HEK293 (cell line): ENCODE data around the gene CSNK2A1.

Source experiments
- CTCF ChIA-PET: fragments of 350-600 bp; formaldehyde crosslinking; extraction: SDS; loops from one replicate; lab custom pipeline; 2021; ENCODE audit warnings: antibody characterized with exemption; lab: Yijun Ruan, JAX
- POLR2A ChIA-PET: fragments of 300-600 bp; formaldehyde crosslinking; extraction: SDS; loops from one replicate; lab custom pipeline; 2020; ENCODE audit warnings: antibody characterized with exemption, inconsistent platforms; lab: Yijun Ruan, JAX
- H3K27ac ChIP-seq: fragments of 200-500 bp; sonication (Bioruptor generic); 2 replicates; pipeline ENCODE4 v1.5.1; 2014; ENCODE audit warnings: low read depth, low read length, control low read depth, inconsistent platforms; ENCODE audit errors: extremely low read depth
- H3K36me3 ChIP-seq, 2 experiments: fragments of 200-500 bp in 1 of 2; sonication (Bioruptor generic) in 1 of 2; 1 replicate in 1 of 2; 2 replicates in 1 of 2; pipeline ENCODE4 v1.5.1; 2014 to 2017; ENCODE audit warnings: inconsistent platforms in 2 of 2, low read length in 2 of 2; ENCODE audit not compliant: control insufficient read depth in 2 of 2, insufficient read depth in 1 of 2
- H3K4me1 ChIP-seq: fragments of 200-500 bp; sonication (Bioruptor generic); 2 replicates; pipeline ENCODE4 v1.5.1; 2014; ENCODE audit warnings: mild to moderate bottlenecking, low read length, inconsistent platforms; ENCODE audit not compliant: control insufficient read depth, insufficient read depth
- H3K4me3 ChIP-seq: 2 replicates; pipeline ENCODE4 v1.5.1; 2011; ENCODE audit warnings: low read depth, mild to moderate bottlenecking, control low read depth, low read length, moderate library complexity
- H3K9me3 ChIP-seq: fragments of 200-500 bp; sonication (Bioruptor generic); 2 replicates; pipeline ENCODE4 v1.5.1; 2014; ENCODE audit warnings: low read depth, low read length, inconsistent platforms; ENCODE audit not compliant: control insufficient read depth, insufficient read depth
- ELK4 ChIP-seq: IDR thresholded peaks from 2 replicates; pipeline ENCODE4 v1.6.1; 2011; ENCODE audit warnings: mild to moderate bottlenecking, low read depth, low read length, borderline replicate concordance
- GLI2 ChIP-seq: fragments of 450-650 bp; formaldehyde crosslinking; IDR thresholded peaks from 2 replicates; pipeline ENCODE4; 2017; ENCODE audit warnings: missing biosample characterization, missing genetic modification characterization, low read depth, borderline replicate concordance
- SETDB1 ChIP-seq: IDR thresholded peaks from one replicate; pipeline ENCODE4 v1.6.1; 2017; ENCODE audit warnings: mild to moderate bottlenecking, low read length, moderate library complexity, mixed read lengths; ENCODE audit not compliant: insufficient read length
- TCF7L2 ChIP-seq: IDR thresholded peaks from 2 replicates; pipeline ENCODE4 v1.6.1; 2011; ENCODE audit warnings: low read depth, mild to moderate bottlenecking, inconsistent platforms, low read length, moderate library complexity, borderline replicate concordance
- ZBTB17 ChIP-seq: fragments of 450-650 bp; formaldehyde crosslinking; IDR thresholded peaks from 2 replicates; pipeline ENCODE4 v1.5.1; 2016; ENCODE audit warnings: missing biosample characterization, missing genetic modification characterization
- ZFP3 ChIP-seq: fragments of 450-650 bp; formaldehyde crosslinking; IDR thresholded peaks from 2 replicates; pipeline ENCODE4 v1.5.1; 2016; ENCODE audit warnings: low read depth, missing biosample characterization, missing genetic modification characterization
- ZFP37 ChIP-seq: fragments of 450-650 bp; formaldehyde crosslinking; IDR thresholded peaks from 2 replicates; pipeline ENCODE4 v1.5.1; 2016; ENCODE audit warnings: missing biosample characterization, missing genetic modification characterization
- ZIC2 ChIP-seq: fragments of 450-650 bp; formaldehyde crosslinking; IDR thresholded peaks from 2 replicates; pipeline ENCODE4 v1.5.1; 2016; ENCODE audit warnings: missing biosample characterization, missing genetic modification characterization
- ZNF19 ChIP-seq: fragments of 450-650 bp; formaldehyde crosslinking; IDR thresholded peaks from 2 replicates; pipeline ENCODE4; 2016; ENCODE audit warnings: missing biosample characterization, missing genetic modification characterization, low read depth
- ZNF248 ChIP-seq: fragments of 450-650 bp; formaldehyde crosslinking; IDR thresholded peaks from 2 replicates; pipeline ENCODE4 v1.5.1; 2017; ENCODE audit warnings: missing biosample characterization, missing genetic modification characterization
- ZNF324 ChIP-seq: fragments of 450-650 bp; formaldehyde crosslinking; IDR thresholded peaks from 2 replicates; pipeline ENCODE4 v1.5.1; 2016; ENCODE audit warnings: missing biosample characterization, missing genetic modification characterization
- ZNF394 ChIP-seq: fragments of 450-650 bp; formaldehyde crosslinking; IDR thresholded peaks from 2 replicates; pipeline ENCODE4 v1.5.1; 2016; ENCODE audit warnings: missing biosample characterization, missing genetic modification characterization, mild to moderate bottlenecking, moderate library complexity, borderline replicate concordance
- ZNF529 ChIP-seq: fragments of 450-650 bp; formaldehyde crosslinking; IDR thresholded peaks from 2 replicates; pipeline ENCODE4 v1.5.1; 2017; ENCODE audit warnings: missing genetic modification characterization, missing biosample characterization; ENCODE audit not compliant: insufficient replicate concordance
- ZNF670 ChIP-seq: fragments of 450-650 bp; formaldehyde crosslinking; IDR thresholded peaks from 2 replicates; pipeline ENCODE4 v1.5.1; 2016; ENCODE audit warnings: missing biosample characterization, missing genetic modification characterization, low read depth
- TF ChIP-seq, protein P1 (sequence below): fragments of 450-650 bp; formaldehyde crosslinking; IDR thresholded peaks from 2 replicates; pipeline ENCODE4 v1.5.1; 2016; ENCODE audit warnings: missing biosample characterization, missing genetic modification characterization
- TF ChIP-seq, protein P2 (sequence below): fragments of 450-650 bp; formaldehyde crosslinking; IDR thresholded peaks from 2 replicates; pipeline ENCODE4 v1.5.1; 2017; ENCODE audit warnings: missing biosample characterization, missing genetic modification characterization
- TF ChIP-seq, protein P3 (sequence below): fragments of 450-650 bp; formaldehyde crosslinking; IDR thresholded peaks from 2 replicates; pipeline ENCODE4 v1.5.1; 2016; ENCODE audit warnings: missing biosample characterization, missing genetic modification characterization

CSNK2A1 gene

GRCh38 chr20:533526-533925 lies 10.1 kb downstream of the CSNK2A1 start (continued):
- TF ChIP-seq ZNF529 (no peak), ZFP37 (no peak), ZNF19 (tag by site-specific recombination) (no peak)

DNA sequence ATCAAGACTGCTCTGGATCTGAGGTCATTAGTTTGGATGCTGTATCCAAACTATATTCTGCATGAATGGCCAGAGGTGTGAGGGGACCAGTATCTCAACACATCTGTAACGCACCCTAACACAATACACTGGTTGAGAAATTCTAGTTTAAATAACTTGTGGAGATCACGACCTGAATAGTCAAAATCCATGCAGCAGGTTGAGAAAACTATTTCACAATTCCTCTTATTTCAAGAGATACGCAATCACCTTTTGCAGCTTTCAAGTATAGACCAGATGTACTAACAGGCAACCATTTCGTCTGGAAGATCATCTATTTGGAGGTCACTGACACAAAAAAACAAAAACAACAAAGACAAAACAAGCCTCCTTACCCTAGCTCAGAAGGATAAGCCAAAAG lies 11.1 kb downstream of the CSNK2A1 start:
- peaks cover 25% of the 10 kb centered on the region for H3K4me1 ChIP-seq

GRCh38 chr20:531608-532007 lies 12.0 kb downstream of the CSNK2A1 start:
- no peak overlapping the region for H3K4me3 ChIP-seq
- no peak overlapping the region for H3K27ac ChIP-seq
- CTCF ChIA-PET: interaction anchor here (0.5 to 1.7 kb wide), 5 partner anchors 28 to 116 kb away, joined by 3 to 5 read pairs (median 4); no protein-coding TSS in a partner anchor
- peaks cover 17% of the 10 kb centered on the region for H3K4me1 ChIP-seq
- peaks cover 4% of the 10 kb centered on the region; the same call in 1 of the 2 replicates for H3K9me3 ChIP-seq
- peaks cover 40 to 41% of the 10 kb centered on the region in 2 experiments for H3K36me3 ChIP-seq
- POLR2A ChIA-PET: interaction anchor here (2.3 kb wide), 1 partner anchor 11 kb away, joined by 11 read pairs; the partner anchor contains the start of gene CSNK2A1
- TF ChIP-seq ZFP37 (no peak), ELK4 (no peak), ZFP3 (tag by site-specific recombination) (no peak), ZBTB17 (tag by site-specific recombination) (no peak), GLI2 (tag by site-specific recombination) (no peak), TCF7L2 (no peak), ZIC2 (no peak)
- TF ChIP-seq, protein P1, sequence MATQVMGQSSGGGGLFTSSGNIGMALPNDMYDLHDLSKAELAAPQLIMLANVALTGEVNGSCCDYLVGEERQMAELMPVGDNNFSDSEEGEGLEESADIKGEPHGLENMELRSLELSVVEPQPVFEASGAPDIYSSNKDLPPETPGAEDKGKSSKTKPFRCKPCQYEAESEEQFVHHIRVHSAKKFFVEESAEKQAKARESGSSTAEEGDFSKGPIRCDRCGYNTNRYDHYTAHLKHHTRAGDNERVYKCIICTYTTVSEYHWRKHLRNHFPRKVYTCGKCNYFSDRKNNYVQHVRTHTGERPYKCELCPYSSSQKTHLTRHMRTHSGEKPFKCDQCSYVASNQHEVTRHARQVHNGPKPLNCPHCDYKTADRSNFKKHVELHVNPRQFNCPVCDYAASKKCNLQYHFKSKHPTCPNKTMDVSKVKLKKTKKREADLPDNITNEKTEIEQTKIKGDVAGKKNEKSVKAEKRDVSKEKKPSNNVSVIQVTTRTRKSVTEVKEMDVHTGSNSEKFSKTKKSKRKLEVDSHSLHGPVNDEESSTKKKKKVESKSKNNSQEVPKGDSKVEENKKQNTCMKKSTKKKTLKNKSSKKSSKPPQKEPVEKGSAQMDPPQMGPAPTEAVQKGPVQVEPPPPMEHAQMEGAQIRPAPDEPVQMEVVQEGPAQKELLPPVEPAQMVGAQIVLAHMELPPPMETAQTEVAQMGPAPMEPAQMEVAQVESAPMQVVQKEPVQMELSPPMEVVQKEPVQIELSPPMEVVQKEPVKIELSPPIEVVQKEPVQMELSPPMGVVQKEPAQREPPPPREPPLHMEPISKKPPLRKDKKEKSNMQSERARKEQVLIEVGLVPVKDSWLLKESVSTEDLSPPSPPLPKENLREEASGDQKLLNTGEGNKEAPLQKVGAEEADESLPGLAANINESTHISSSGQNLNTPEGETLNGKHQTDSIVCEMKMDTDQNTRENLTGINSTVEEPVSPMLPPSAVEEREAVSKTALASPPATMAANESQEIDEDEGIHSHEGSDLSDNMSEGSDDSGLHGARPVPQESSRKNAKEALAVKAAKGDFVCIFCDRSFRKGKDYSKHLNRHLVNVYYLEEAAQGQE (tag by site-specific recombination): no peak

More for the DNA sequence above, 11.1 kb downstream of the CSNK2A1 start:
- no peak overlapping the region for H3K27ac ChIP-seq
- CTCF ChIA-PET: interaction anchor here (1.0 to 1.7 kb wide), 3 partner anchors 10 to 115 kb away, joined by 3 to 4 read pairs (median 4); no protein-coding TSS in a partner anchor
- H3K36me3 ChIP-seq: peaks cover 31 to 32% of the 10 kb centered on the region in 2 experiments
- no peaks in the 10 kb centered on the region; the same call in 1 of the 2 replicates for H3K9me3 ChIP-seq
- H3K4me3 ChIP-seq: no peak overlapping the region
- no peak for TF ChIP-seq ELK4
- TF ChIP-seq ZNF248 (tag by site-specific recombination): no peak
- TF ChIP-seq, protein P2, sequence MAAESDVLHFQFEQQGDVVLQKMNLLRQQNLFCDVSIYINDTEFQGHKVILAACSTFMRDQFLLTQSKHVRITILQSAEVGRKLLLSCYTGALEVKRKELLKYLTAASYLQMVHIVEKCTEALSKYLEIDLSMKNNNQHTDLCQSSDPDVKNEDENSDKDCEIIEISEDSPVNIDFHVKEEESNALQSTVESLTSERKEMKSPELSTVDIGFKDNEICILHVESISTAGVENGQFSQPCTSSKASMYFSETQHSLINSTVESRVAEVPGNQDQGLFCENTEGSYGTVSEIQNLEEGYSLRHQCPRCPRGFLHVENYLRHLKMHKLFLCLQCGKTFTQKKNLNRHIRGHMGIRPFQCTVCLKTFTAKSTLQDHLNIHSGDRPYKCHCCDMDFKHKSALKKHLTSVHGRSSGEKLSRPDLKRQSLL (tag by site-specific recombination): no peak
- TF ChIP-seq ZNF394 (tag by site-specific recombination): no peak
- TF ChIP-seq ZNF670 (tag by site-specific recombination): no peak
- TF ChIP-seq, protein P3, sequence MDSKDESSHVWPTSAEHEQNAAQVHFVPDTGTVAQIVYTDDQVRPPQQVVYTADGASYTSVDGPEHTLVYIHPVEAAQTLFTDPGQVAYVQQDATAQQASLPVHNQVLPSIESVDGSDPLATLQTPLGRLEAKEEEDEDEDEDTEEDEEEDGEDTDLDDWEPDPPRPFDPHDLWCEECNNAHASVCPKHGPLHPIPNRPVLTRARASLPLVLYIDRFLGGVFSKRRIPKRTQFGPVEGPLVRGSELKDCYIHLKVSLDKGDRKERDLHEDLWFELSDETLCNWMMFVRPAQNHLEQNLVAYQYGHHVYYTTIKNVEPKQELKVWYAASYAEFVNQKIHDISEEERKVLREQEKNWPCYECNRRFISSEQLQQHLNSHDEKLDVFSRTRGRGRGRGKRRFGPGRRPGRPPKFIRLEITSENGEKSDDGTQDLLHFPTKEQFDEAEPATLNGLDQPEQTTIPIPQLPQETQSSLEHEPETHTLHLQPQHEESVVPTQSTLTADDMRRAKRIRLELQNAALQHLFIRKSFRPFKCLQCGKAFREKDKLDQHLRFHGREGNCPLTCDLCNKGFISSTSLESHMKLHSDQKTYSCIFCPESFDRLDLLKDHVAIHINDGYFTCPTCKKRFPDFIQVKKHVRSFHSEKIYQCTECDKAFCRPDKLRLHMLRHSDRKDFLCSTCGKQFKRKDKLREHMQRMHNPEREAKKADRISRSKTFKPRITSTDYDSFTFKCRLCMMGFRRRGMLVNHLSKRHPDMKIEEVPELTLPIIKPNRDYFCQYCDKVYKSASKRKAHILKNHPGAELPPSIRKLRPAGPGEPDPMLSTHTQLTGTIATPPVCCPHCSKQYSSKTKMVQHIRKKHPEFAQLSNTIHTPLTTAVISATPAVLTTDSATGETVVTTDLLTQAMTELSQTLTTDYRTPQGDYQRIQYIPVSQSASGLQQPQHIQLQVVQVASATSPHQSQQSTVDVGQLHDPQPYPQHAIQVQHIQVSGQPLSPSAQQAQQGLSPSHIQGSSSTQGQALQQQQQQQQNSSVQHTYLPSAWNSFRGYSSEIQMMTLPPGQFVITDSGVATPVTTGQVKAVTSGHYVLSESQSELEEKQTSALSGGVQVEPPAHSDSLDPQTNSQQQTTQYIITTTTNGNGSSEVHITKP (tag by site-specific recombination): no peak
- no peak for TF ChIP-seq SETDB1
- no peak for TF ChIP-seq ZNF324 (tag by site-specific recombination)
- POLR2A ChIA-PET: interaction anchor here (0.8 to 2.3 kb wide), 2 partner anchors 10 to 11 kb away, joined by 3 to 11 read pairs; partner anchors contain the start of gene CSNK2A1
